H9 (cell line): Measurements from ENCODE around the gene PRR36. TPM values are rescaled to one million over a fixed set of nuclear protein-coding genes. Genes with fewer than 3 reads are reported as not detected.

ENCODE experiments used
- DNase-seq: peaks from one replicate; pipeline ENCODE4 v3.0.0-alpha.2; 2017
- H2AFZ ChIP-seq: one replicate; pipeline ENCODE4 v1.6.1; 2013; ENCODE audit warnings: mild to moderate bottlenecking, low read length, control low read depth, moderate library complexity
- H2AK5ac ChIP-seq: 2 replicates; pipeline ENCODE4 v1.6.1; 2013; ENCODE audit warnings: low read length, control low read depth, mixed read lengths; ENCODE audit not compliant: insufficient read length
- H2BK120ac ChIP-seq: one replicate; pipeline ENCODE4 v1.6.1; 2013; ENCODE audit warnings: low read depth, mild to moderate bottlenecking, low read length, control low read depth, inconsistent platforms; ENCODE audit not compliant: poor library complexity, severe bottlenecking
- H2BK12ac ChIP-seq: 2 replicates; pipeline ENCODE4 v1.6.1; 2013; ENCODE audit warnings: low read length, control low read depth, mixed read lengths, low read depth; ENCODE audit not compliant: insufficient read length
- H2BK15ac ChIP-seq: 2 replicates; pipeline ENCODE4 v1.6.1; 2013; ENCODE audit warnings: low read depth, low read length, control low read depth
- H2BK20ac ChIP-seq: one replicate; pipeline ENCODE4 v1.6.1; 2013; ENCODE audit warnings: low read depth, mild to moderate bottlenecking, low read length, control low read depth, inconsistent platforms; ENCODE audit not compliant: poor library complexity, severe bottlenecking
- H2BK5ac ChIP-seq: 2 replicates; pipeline ENCODE4 v1.6.1; 2013; ENCODE audit warnings: low read length, control low read depth, mixed read lengths; ENCODE audit not compliant: insufficient read length
- H3K14ac ChIP-seq: 2 replicates; pipeline ENCODE4 v1.6.1; 2013; ENCODE audit warnings: low read length, control low read depth; ENCODE audit not compliant: insufficient read depth
- H3K18ac ChIP-seq: 2 replicates; pipeline ENCODE4 v1.6.1; 2013; ENCODE audit warnings: low read depth, mild to moderate bottlenecking, mixed read lengths, low read length, control low read depth; ENCODE audit not compliant: insufficient read length
- H3K23ac ChIP-seq: 2 replicates; pipeline ENCODE4 v1.6.1; 2013; ENCODE audit warnings: low read length, control low read depth, mixed read lengths, low read depth; ENCODE audit not compliant: insufficient read length
- H3K23me2 ChIP-seq: 2 replicates; pipeline ENCODE4 v1.6.1; 2013; ENCODE audit warnings: low read depth, mild to moderate bottlenecking, mixed read lengths, low read length, control low read depth; ENCODE audit not compliant: insufficient read length, poor library complexity, severe bottlenecking
- H3K27ac ChIP-seq: 2 replicates; pipeline ENCODE4 v1.5.1; 2013; ENCODE audit warnings: low read length, control low read depth, mixed read lengths, low read depth; ENCODE audit not compliant: insufficient read length
- H3K27me3 ChIP-seq: 2 replicates; pipeline ENCODE4 v1.6.1; 2013; ENCODE audit warnings: low read length, control low read depth, inconsistent platforms; ENCODE audit not compliant: insufficient read depth
- H3K4ac ChIP-seq: 2 replicates; pipeline ENCODE4 v1.6.1; 2013; ENCODE audit warnings: low read depth, mild to moderate bottlenecking, control low read depth, inconsistent platforms, low read length, moderate library complexity
- H3K4me1 ChIP-seq: 2 replicates; pipeline ENCODE4 v1.6.1; 2013; ENCODE audit warnings: low read length, control low read depth, inconsistent platforms; ENCODE audit not compliant: insufficient read depth
- H3K4me2 ChIP-seq: 2 replicates; pipeline ENCODE4 v1.6.1; 2013; ENCODE audit warnings: low read length, control low read depth, mixed read lengths; ENCODE audit not compliant: insufficient read length, insufficient read depth
- H3K56ac ChIP-seq: 2 replicates; pipeline ENCODE4 v1.6.1; 2013; ENCODE audit warnings: low read depth, mild to moderate bottlenecking, mixed read lengths, low read length, control low read depth; ENCODE audit not compliant: insufficient read length
- H3K79me1 ChIP-seq: 2 replicates; pipeline ENCODE4 v1.6.1; 2013; ENCODE audit warnings: low read depth, mild to moderate bottlenecking, moderate library complexity, low read length, control low read depth, inconsistent platforms; ENCODE audit not compliant: insufficient read depth, poor library complexity, severe bottlenecking
- H3K79me2 ChIP-seq: 2 replicates; pipeline ENCODE4 v1.6.1; 2013; ENCODE audit warnings: low read length, control low read depth, inconsistent platforms; ENCODE audit not compliant: insufficient read depth
- H3K9ac ChIP-seq: 2 replicates; pipeline ENCODE4 v1.6.1; 2013; ENCODE audit warnings: low read length, control low read depth, mixed read lengths; ENCODE audit not compliant: insufficient read length; ENCODE audit errors: extremely low read depth
- H3K9me3 ChIP-seq: one replicate; pipeline ENCODE4 v1.6.1; 2013; ENCODE audit warnings: low read depth, low read length, inconsistent platforms; ENCODE audit not compliant: control insufficient read depth
- H3T11ph ChIP-seq: one replicate; pipeline ENCODE4 v1.6.1; 2013; ENCODE audit warnings: mild to moderate bottlenecking, low read length, control low read depth, inconsistent platforms
- H4K20me1 ChIP-seq: one replicate; pipeline ENCODE4 v1.6.1; 2013; ENCODE audit not compliant: control insufficient read depth, insufficient read length, insufficient read depth
- H4K5ac ChIP-seq: 2 replicates; pipeline ENCODE4 v1.6.1; 2013; ENCODE audit warnings: low read depth, mild to moderate bottlenecking, mixed read lengths, low read length, control low read depth; ENCODE audit not compliant: insufficient read length
- H4K8ac ChIP-seq: replicated peaks from 2 replicates; pipeline ENCODE4 v1.6.1; 2013; ENCODE audit warnings: low read length, control low read depth, mixed read lengths, low read depth; ENCODE audit not compliant: insufficient read length
- H4K91ac ChIP-seq: 2 replicates; pipeline ENCODE4 v1.6.1; 2013; ENCODE audit warnings: low read depth, mild to moderate bottlenecking, moderate library complexity, mixed read lengths, low read length, control low read depth; ENCODE audit not compliant: insufficient read length
- H3K27ac Mint-ChIP-seq, 3 experiments: 2 replicates in 2 of 3; 3 replicates in 1 of 3; pipeline ENCODE4 v1.8.0; 2020 to 2021; ENCODE audit warnings: mixed read lengths in 3 of 3, mild to moderate bottlenecking in 1 of 3, moderate library complexity in 1 of 3
- H3K27me3 Mint-ChIP-seq: 2 replicates; pipeline ENCODE4 v1.8.0; 2021; ENCODE audit warnings: low read depth, mild to moderate bottlenecking, moderate library complexity, mixed read lengths
- H3K36me3 Mint-ChIP-seq, 3 experiments: 2 replicates in 2 of 3; 3 replicates in 1 of 3; pipeline ENCODE4 v1.8.0; 2020 to 2021; ENCODE audit warnings: low read depth in 3 of 3, mixed read lengths in 3 of 3; ENCODE audit not compliant: insufficient read depth in 1 of 3
- H3K4me1 Mint-ChIP-seq, 2 experiments: 2 replicates each; pipeline ENCODE4 v1.8.0; 2020; ENCODE audit warnings: mixed read lengths in 2 of 2
- H3K4me3 Mint-ChIP-seq, 2 experiments: 2 replicates in 1 of 2; 3 replicates in 1 of 2; pipeline ENCODE4 v1.8.0; 2020 to 2021; ENCODE audit warnings: mild to moderate bottlenecking in 2 of 2, mixed read lengths in 2 of 2, moderate library complexity in 1 of 2
- H3K9me3 Mint-ChIP-seq, 2 experiments: 2 replicates in 1 of 2; 3 replicates in 1 of 2; pipeline ENCODE4 v1.8.0; 2020; ENCODE audit warnings: mild to moderate bottlenecking in 2 of 2, mixed read lengths in 2 of 2, moderate library complexity in 1 of 2
- WGBS: extraction: QIAGEN DNeasy Blood & Tissue Kit; methylation state at CpG from one replicate; pipeline ENCODE4 v1.1.7; 2013; ENCODE audit warnings: missing lambda C conversion rate, low lambda C conversion rate, mixed read lengths; ENCODE audit not compliant: insufficient read length; ENCODE audit errors: extremely low coverage; 5-methylcytosine and 5-hydroxymethylcytosine counted together
- total RNA-seq: library from RNA; stranded (reverse); gene quantifications from 2 replicates; pipeline ENCODE4 v1.2.1, GENCODE V29; 2021
- TF ChIP-seq, protein P1 (sequence below): fragments of 200-600 bp; sonication (generic); conservative IDR thresholded peaks from 3 replicates; pipeline ENCODE4 v1.8.0; 2021; ENCODE audit warnings: antibody characterized with exemption, mild to moderate bottlenecking

The PRR36 gene
- total RNA-seq, 1 experiment from 2014 or later, result 20.4 TPM

DNA sequence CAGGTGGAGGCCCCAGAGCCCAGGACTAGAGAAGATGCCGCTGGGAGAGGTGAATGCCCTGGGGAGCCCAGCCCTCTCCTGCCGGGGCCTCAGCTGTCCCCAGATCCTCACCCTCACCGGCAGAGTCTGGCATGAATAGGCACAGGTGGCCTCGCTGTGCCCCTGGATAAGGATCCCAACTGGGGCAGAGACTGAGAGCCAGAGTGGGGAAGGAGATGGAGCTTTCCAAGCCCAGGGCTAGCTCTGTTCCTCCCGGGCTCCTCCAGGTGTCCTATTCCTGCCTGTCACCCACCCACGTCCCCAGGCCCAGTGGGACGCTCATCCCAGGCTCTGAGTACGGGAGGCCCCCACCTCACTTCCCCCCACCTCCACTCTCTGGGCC is 16.5 kb downstream of the PRR36 start:
- Histone ChIP-seq H3K27ac (no peak overlapping the region), H2BK15ac (no peak overlapping the region), H2BK12ac (no peak overlapping the region), H2BK20ac (no peak overlapping the region), H3K18ac (no peak overlapping the region), H2AFZ (no peak overlapping the region), H3K4me2 (peak overlapping the region; percentile 58), H3K4me1 (no peaks in the 10 kb centered on the region; the same call in 1 of the 2 replicates), H3T11ph (no peak overlapping the region), H2AK5ac (no peak overlapping the region), H4K20me1 (peaks cover 2% of the 10 kb centered on the region), H4K5ac (no peak overlapping the region), H3K23me2 (peaks cover 8% of the 10 kb centered on the region), H3K27me3 (no peaks in the 10 kb centered on the region; the same call in 1 of the 2 replicates), H2BK120ac (no peak overlapping the region), H4K91ac (no peak overlapping the region), H4K8ac (no peak overlapping the region), H3K23ac (no peak overlapping the region), H3K56ac (no peak overlapping the region), H3K79me1 (no peaks in the 10 kb centered on the region), H3K14ac (0 out of 2 replicates have a peak overlapping the region, but pooled peaks have one; percentile 50), H3K4ac (no peak overlapping the region), H3K9me3 (no peaks in the 10 kb centered on the region), H2BK5ac (no peak overlapping the region), H3K79me2 (no peaks in the 10 kb centered on the region), H3K9ac (no peak overlapping the region)
- no peaks in the 10 kb centered on the region for H3K9me3 Mint-ChIP-seq
- no peaks in the 10 kb centered on the region; a peak in 1 of 7 replicates for H3K36me3 Mint-ChIP-seq
- H3K27me3 Mint-ChIP-seq, result peaks cover 55% of the 10 kb centered on the region
- TF ChIP-seq, protein P1, sequence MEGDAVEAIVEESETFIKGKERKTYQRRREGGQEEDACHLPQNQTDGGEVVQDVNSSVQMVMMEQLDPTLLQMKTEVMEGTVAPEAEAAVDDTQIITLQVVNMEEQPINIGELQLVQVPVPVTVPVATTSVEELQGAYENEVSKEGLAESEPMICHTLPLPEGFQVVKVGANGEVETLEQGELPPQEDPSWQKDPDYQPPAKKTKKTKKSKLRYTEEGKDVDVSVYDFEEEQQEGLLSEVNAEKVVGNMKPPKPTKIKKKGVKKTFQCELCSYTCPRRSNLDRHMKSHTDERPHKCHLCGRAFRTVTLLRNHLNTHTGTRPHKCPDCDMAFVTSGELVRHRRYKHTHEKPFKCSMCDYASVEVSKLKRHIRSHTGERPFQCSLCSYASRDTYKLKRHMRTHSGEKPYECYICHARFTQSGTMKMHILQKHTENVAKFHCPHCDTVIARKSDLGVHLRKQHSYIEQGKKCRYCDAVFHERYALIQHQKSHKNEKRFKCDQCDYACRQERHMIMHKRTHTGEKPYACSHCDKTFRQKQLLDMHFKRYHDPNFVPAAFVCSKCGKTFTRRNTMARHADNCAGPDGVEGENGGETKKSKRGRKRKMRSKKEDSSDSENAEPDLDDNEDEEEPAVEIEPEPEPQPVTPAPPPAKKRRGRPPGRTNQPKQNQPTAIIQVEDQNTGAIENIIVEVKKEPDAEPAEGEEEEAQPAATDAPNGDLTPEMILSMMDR, result no peak
- peaks cover 14 to 46% of the 10 kb centered on the region in 2 experiments for H3K4me1 Mint-ChIP-seq
- no CpG with 5 or more reads among the region's 8 CpGs for WGBS
- H3K4me3 Mint-ChIP-seq, result peak overlapping the region in 1 of 2 experiments; percentile 51; a peak in 2 of 5 replicates
- no peak for DNase-seq
- H3K27ac Mint-ChIP-seq, result no peak overlapping the region
